HG03196 (cell line): ENCODE data around the gene CASP8AP2.
"Not testable (repeated sequence)": the region's sequence is repeated elsewhere in the genome, so short reads cannot be mapped to it uniquely, and the experiment has no call there.

Experiments
- ATAC-seq: cut with Tn5 transposase; IDR thresholded peaks from one replicate; pipeline ENCODE4 v1.9.1; 2021; ENCODE audit not compliant: unreplicated experiment

CASP8AP2 gene

GRCh38 chr6:89829472-89830169 lies at the start of gene CASP8AP2:
TSS of gene CASP8AP2 (plus strand) at chr6:89829880.
- ATAC-seq, result peak; percentile 99

GRCh38 chr6:89781070-89782034 lies 48.3 kb upstream of the CASP8AP2 start:
- ATAC-seq, result no peak

GRCh38 chr6:89782222-89782621 lies 47.5 kb upstream of the CASP8AP2 start:
- no peak for ATAC-seq

- not testable (repeated sequence) for ATAC-seq
Measured at GRCh38 chr6:89783293-89783692, 46.4 kb upstream of the CASP8AP2 start.

GRCh38 chr6:89784838-89785237 lies 44.8 kb upstream of the CASP8AP2 start:
- ATAC-seq, result no peak

- ATAC-seq, result no peak
Measured at GRCh38 chr6:89786970-89787369, 42.7 kb upstream of the CASP8AP2 start.

- ATAC-seq, result no peak
Measured at GRCh38 chr6:89787660-89788328, 41.9 kb upstream of the CASP8AP2 start.

GRCh38 chr6:89789980-89790379 lies 39.7 kb upstream of the CASP8AP2 start:
- ATAC-seq, result no peak

GRCh38 chr6:89790403-89790802 lies 39.3 kb upstream of the CASP8AP2 start:
- no peak for ATAC-seq

- ATAC-seq, result no peak
Measured at GRCh38 chr6:89792881-89793280, 36.8 kb upstream of the CASP8AP2 start.

- ATAC-seq, result no peak
Measured at GRCh38 chr6:89793586-89793985, 36.1 kb upstream of the CASP8AP2 start.

- ATAC-seq, result no peak
Measured at GRCh38 chr6:89794324-89794723, 35.4 kb upstream of the CASP8AP2 start.

- ATAC-seq, result no peak
Measured at GRCh38 chr6:89797317-89797716, 32.4 kb upstream of the CASP8AP2 start.

GRCh38 chr6:89799096-89799495 lies 30.6 kb upstream of the CASP8AP2 start:
- no peak for ATAC-seq

- no peak for ATAC-seq
Measured at GRCh38 chr6:89799756-89800155, 29.9 kb upstream of the CASP8AP2 start.

GRCh38 chr6:89803271-89803670 lies 26.4 kb upstream of the CASP8AP2 start:
- ATAC-seq, result no peak

GRCh38 chr6:89805814-89806371 lies 23.8 kb upstream of the CASP8AP2 start:
- ATAC-seq, result no peak

GRCh38 chr6:89807581-89807980 lies 22.1 kb upstream of the CASP8AP2 start:
- ATAC-seq, result no peak

- not testable (repeated sequence) for ATAC-seq
Measured at GRCh38 chr6:89813422-89813821, 16.3 kb upstream of the CASP8AP2 start.

- ATAC-seq, result no peak
Measured at GRCh38 chr6:89817481-89817880, 12.2 kb upstream of the CASP8AP2 start.

- ATAC-seq, result peak; percentile 14
Measured at GRCh38 chr6:89818977-89819335, 10.7 kb upstream of the CASP8AP2 start.
